Stimulated activated CD4-positive, alpha-beta T cell treated with anti-CD3 and anti-CD28 coated beads, TNF-alpha, amount 100 ng/mL, for 1 hour (primary cell): ENCODE data around the gene OBI1.

Experiments
- DNase-seq, 3 donors: peaks; one replicate each; pipeline ENCODE4 v3.0.0-alpha.2; 2020; ENCODE audit warnings: low read depth in 3 of 3, low spot score in 1 of 3

The OBI1 gene

DNA sequence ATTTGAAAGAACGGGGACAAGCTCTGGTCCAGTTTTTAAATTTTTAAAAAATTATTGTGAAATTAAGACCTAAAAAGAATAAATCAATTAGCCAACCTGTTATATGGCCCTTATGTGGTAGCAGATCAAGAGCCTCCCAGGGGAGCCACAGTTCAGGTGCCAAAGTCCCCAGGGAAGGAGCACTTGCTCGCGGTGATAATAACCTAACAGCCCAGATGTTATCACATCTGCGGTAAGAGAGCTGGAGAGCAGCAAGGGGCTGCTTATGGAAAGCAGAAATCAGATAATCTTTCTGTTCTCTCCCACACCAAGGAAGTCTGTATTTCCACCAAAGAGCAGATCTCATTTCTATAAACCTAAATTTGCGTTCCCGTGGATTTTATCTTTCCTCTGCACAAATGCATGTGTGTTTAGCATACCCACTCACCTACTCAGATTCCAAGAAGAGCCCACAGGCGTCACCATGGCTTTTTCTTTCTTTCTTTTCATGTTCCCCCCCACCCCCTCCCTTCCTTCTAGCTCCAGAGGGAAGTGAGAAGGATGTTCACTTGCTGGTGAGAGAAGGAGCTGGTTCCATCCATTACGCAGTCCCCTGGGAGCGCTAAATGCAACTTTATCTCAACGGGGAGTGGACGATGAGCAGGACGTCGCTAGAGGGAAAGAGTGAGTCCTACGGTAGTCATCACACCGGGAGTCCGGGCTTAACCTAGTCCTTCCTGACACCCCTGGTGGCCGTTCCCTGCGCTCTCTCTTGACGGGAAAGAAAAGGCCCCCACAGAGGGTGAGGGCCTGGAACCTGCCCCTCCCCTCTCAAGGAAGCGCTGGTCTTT, 54.0 kb downstream of the OBI1 start:
- no peak for DNase-seq

DNA sequence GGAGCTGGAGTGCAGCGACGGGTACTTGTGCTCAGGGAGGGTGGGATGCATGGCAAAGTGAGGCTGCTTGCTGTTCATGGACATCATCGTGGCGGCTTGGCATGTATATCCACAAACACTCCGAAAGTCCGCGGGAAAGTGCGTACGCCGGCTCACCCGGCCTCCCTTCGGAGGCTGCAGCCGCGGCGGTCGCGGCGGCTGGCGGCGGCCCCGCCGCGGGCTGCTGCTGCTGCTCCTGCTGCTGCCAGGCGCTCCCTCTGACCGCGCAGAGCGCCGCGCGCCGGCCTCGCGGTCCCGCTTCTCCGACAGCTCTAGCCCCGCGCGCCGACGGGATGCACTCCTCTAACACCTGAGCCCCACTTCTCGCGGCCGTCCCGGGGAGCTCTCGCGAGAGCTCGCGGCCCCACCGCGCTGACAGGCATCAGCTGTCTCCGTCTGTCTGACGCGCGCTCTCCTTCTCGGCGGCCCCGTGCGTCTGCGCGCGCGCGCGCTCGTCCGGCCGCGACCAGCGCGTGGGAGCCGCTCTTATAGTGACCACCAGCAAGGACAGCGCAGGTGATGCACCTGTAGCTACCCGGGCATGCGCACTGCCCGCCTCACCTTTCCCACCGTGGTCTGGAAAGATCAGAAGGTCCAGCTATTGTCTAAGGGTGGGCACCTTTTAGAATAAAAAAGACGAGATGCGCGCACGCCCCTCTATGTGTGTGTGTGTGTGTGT, 55.6 kb downstream of the OBI1 start, which contains the start of gene POU4F1:
Gene POU4F1 (minus strand): TSS at position 313 of the 718 bp plus-strand sequence. CDS start 226 bp downstream, at position 87.
- DNase-seq, result no peak

DNA sequence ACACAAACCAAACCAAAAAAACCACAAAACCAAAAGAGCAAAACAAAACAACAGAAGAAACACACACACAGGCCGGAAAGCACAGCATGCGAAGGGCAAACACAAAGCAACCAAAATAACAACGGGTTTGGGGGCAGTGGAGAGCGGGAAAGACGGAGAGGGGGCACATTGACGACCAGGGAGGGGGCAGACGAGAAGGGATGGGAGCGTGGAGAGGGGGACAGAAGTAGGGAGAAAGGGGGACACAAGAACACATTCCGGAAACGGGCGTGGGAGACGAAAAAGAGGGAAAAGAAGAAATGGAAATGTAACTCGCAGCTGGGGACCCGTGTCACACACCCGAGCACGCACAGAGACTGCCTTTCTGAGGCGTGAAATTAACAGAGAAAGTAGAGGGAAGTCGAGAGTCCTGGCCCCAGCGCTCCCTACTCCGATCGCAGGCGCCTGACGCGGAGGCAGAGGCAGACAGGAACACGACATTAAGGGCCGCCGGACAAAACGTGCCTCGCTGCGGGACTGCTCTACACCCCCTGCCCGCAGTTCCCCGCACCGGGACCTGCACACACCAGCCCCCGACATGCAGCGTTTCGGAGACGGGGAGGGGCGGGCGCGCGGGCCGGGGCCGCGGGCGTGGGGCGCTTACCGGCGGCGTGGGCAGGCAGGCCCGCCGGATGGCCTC, 56.3 kb downstream of the OBI1 start:
- DNase-seq, result no peak

DNA sequence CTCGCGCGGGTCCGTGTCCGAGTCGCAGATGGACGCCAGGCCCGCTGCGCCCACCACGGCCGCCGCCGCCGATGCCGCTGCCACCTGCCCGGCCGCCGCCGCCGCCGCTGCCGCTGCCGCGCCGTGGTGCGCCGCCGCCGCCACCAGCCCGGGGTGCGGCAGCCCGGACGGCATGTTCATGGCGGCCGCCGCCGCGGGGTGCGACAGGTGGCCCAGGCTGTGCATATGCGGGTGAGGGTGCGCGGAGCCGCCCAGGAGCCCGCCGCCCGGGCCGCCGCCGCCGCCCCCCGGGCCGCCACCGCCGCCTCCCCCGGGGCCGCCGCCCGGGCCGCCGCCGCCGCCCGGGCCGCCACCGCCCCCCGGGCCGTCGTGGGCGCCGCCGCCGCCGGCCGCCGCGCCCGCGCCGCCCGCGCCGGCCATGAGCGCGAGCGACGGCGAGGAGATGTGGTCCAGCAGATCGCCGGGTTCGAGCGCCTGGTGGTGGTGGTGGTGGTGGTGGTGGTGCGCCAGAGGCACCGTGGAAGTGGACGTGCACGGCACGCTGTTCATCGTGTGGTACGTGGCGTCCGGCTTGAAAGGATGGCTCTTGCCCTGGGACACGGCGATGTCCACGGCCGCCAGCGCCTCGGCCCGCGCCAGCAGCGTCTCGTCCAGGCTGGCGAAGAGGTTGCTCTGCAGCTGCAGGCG, 56.9 kb downstream of the OBI1 start:
- DNase-seq, result no peak

DNA sequence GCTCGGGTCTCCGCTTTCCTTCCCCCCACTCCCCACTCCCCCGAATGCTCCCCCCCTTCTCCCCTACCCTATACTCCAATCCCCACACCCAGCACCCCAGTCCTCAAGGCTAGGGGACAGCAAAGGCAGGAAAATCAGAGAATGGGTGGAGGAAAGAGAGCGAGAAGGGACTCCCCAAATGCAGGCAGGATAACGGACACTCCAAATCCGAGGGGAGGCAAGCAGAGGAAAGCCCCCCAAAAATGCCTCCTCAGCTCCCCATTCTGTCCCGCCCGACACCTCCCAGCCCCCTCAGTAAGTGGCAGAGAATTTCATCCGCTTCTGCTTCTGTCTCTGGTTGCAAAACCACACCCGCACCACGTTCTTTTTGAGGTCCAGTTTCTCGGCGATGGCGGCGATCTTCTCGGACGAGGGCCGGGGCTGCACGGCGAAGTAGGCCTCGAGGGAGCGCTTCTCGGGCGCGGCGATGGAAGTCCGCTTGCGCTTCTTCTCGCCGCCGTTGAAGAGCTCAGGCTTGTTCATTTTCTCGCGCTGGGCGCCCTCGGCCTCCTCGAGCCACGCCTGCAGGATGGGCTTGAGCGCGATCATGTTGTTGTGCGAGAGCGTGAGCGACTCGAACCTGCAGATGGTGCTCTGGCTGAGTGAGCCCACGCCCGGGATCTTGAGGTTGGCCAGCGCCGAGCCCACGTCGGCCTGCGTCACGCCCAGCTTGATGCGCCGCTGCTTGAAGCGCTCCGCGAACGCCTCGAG, 57.7 kb downstream of the OBI1 start:
- no peak for DNase-seq

DNA sequence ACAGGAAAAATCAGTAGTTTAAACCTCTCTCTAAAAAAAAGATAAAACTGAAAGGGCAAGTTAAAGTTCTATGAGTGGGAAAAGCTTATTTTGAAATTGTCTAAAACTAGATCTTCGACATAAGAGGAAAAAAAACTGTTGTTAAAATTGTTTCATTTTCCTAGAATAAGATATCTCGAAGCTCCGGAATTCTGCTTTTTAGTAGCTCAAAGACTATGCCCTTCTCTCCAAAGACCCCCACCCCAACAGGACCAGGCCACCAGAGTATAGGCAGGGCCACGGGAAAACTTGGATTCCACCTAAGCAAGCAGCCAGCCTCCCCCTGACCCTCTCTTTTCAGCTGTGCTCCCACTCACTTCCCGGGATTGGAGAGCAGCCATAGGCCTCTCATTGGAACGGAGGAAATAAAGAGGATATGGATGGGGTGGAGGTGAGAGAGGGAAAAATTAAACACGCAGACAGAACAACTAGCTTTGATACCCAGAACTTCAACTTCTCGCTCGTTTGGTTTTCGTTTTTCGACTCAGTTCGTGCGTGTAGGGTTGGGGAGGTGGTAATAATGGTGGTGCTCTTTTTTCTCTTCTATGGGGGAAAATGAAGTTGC, 58.6 kb downstream of the OBI1 start:
- DNase-seq, result no peak

DNA sequence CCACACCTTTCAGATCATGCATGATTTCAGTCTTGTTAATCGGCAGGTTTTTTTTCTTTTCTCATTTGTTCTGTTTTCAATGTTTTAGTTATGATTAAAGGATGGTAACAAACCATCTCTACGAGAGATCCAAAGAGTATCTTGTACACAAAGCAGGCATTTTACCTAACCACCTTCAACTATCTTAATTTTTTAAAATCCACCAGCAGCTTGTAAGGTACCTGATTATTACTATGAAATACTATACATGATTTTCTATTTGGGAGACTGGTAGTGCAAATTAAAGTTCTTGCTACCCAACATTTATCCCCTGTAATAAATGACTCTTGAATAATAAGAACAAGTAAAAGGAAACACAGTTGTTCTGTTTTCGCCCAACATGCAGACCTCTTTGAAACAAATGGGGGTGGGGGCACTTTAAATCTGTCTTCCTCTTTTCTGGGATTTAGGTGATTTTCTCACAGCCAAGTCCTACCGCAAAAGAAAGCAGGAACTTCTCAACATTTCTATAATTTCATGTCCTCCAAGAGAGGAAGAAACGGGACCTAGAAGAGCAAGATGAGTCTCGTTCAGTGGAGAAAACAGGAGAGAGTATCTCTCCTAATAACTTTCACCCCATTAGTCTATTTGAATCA, 59.2 kb downstream of the OBI1 start:
- no peak for DNase-seq

DNA sequence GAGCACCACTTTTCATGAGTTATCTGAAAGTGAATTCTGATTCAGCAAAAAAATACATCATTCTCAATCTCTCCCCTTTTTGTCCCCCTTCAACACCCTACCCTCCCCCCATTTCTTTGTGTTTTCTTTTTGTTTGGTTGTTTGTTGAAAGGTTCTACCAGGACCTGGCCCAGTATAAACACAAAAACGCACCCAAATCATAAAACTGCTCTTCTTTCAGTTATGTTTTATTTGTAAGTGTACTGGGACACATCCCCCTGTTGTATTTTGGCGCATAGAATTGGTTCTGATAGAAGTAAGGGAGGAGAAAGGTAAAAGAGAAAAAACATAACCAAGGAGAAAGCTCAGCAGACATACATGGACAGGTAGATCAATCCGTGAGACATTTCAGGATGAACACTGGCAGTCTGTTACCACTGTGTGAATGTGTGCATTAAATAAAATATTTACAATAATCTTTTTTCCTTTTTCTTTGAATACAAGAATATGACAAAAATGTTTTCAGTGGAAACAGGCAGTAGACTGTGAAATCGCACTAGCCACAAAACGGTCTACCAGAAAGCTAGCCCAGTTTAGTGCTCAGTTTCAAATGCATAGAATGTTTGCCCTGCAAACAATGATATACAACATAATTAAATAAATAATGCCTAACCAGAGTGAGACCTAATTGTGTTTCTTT, 59.9 kb downstream of the OBI1 start:
- no peak for DNase-seq

DNA sequence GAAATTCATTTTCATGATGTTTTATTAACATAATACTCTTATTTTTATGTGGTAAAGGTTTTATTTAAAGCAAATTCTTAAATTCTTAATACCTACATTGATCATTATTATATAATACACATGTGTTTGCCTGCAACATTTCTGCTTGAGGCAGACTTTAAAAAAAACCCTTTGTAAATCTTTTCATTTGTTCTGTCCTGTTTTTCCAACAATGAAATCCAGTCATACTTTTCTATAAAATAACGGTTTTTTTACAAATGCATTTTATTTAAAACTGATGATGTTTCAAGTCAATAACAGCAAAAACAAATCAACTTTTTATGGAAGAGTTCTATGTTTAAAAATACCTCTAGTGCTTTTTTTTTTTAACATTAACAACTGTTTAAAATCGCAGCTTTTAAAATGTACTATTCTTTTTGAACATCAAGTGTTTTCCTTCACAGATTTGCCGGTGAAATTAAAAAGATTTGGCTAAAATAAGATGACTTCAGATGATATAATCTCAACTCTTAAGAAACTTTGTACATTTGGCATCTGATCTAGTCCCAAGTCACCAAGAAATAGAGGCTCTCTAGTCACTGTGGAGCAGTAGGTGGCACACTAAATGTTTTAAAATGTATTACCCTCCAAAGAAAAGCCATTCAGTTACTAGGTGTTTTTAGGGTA, 60.7 kb downstream of the OBI1 start:
- no peak for DNase-seq

DNA sequence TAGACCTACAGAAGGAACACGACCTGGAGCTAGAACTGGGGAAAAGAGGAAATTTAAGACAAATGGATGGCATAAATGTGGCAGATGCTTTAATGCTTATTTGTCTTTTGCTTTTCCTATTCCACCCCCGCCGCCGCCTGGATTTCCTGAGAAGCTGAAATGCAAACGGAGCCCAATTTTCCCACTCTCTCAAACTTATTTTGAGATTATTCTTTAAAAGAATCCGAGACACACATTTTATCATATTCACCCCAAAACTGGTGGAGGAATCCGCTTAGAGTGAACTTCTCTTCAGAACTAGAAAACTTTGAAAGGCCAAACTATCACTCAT, 61.4 kb downstream of the OBI1 start:
- DNase-seq, result no peak

DNA sequence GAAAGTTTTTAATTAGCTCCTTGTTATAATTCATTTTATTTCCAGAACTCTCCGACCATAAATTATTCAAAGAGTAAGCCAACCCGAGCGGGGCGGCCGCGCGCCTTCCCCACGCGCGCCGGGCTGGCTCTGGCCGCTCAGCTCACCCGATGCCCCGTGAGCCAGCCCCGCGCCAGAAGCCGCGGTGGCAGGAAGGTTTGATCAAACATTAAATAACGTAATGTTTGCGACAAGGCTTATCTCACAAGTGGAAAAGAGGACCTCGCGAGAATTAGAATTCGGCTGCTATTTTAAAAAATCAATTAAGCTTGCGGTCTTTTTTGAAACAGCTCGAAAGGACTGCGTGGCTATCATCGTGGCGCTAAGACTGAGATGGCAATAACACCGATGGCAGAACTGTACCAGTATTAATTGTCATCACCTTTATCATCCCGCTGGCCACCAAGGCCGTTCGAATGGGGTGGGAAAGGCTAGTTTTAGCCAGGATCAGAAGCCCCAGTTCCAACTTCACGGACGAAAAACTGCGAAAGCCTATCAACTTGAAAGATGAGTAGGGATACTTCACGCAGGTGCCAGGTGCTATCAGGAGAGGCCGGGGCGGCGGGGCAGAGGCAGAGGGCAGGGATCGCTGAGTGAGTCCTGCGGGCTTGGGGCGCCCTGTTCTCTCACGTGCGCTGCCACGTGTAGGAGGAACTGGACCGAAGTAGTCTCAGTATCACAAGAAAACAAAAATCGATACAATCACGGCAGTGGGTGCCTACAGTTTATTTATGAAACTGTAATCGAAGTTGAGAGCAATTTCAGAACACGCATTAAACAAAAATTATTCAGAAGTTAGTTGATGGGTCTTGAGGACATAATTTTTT, 62.0 kb downstream of the OBI1 start:
- DNase-seq, result no peak

DNA sequence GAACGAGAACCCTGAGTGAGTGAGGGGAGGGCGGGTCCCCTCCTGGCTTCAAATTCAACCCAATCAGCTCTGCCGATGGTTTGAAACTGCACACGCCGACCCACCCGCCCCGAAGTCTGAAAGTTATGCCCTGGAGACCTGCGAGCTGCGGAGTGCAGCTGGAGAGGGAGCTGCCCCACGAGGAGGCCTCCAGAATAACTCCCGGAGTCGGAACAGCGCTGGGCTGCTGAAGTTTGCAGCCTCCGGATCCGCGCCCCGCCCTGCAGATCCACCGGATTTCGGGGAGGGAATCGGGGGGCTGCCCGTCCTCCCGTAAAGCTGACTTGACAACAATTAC, 62.6 kb downstream of the OBI1 start:
- DNase-seq, result no peak

DNA sequence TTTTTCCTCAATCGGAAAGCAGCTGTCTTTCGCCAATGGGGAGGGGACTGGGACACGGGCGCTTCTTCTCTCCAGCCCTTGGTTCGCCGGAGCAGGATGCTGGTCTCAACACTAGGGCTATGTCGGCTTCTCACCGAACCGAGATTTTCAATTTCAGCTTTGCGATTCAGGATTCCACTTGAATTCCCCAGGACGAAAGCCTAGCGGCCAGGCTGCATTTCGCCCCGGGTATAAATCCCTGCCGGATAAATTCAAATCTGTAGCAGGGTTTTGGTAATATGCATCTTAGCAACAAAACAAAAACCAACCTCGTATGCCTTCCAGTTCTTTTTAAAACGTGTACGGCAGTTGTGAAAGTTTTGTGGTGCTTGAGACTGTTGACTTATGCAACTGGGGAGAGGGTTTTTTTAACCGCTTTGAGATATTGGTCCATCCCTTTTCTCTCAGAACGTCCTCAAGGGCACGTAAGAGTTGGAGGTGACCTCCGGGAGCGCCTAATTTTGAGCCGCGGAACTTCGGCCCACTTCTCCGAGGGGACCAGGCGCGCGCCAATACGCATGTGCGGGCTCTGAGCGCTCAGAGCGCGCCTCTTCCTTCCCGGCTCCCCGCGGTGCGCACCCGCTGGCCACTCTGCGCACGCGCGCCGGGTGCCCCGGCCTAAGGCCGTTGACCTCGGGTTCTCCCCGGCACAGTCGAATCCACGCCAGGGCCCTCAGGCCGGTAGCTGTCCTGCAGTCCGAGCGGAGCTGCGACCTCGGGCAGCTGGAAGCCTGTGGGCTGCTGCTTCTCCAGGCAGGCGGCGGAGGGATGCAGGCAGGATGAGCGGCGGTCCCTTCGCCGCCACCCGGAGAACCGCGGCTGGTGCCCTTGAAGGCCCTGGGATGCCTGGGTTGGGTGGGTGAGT, 63.2 kb downstream of the OBI1 start:
- DNase-seq, result no peak

DNA sequence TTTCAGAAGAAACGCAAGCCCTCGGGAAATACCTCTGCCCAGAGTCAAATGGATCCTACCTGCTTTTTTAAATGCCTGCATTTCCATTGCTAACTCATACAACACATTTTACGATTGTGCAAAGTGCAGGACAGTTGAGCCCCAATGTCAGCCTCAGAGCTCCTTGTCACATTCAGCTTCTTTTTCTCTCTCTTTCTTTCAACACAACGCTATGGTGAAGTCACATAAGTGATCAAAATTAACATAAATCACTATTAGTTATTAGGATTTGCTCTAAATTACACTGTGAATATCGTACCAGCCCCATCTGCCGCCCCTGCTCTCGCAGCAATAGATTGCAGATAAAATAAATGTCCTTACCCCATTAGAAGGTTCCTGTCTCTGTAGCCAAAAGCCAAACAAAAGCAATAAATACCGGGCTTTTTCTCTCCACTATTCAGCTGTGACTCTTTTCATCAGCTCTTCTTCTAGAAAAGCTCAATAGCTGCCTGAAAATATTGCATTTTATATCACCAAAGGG, 64.4 kb downstream of the OBI1 start:
- no peak for DNase-seq

DNA sequence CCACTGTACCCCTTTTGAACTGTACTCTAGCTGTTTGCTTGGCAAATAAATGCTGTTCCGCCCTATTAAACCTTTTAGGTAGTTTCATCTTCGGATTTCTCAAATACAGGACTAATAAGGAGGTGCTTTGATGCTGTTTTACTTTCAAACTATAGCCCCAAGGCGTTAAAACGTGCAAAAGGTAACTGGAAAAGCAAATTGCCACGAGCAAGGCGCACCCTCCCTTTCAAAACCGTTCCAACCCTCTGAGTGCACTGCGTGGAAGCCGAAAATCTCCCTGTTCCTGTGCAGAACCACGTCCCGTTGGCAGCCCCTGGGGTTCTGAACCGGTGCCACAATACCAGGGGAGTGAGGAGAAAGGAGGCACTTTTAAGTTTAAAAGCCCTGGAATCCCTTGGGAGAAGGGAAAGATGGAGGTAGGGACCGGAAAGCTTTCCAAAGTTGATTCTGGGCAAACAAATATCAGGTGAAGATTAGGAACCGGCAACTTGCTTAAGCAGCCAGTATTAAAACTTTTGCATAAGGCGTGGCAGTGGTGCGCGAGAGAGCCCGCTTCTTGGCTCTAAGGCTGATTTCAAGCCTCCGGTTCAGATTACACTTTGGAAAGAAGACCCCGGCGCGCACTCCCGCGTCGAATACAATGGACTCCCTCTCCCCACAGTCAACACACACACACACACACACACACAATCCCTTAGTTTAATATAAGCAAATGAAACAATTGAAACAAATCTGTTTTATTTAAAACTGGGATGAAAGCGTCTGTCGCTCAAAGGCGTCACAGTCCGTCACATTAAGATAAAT, 65.1 kb downstream of the OBI1 start:
- no peak for DNase-seq

DNA sequence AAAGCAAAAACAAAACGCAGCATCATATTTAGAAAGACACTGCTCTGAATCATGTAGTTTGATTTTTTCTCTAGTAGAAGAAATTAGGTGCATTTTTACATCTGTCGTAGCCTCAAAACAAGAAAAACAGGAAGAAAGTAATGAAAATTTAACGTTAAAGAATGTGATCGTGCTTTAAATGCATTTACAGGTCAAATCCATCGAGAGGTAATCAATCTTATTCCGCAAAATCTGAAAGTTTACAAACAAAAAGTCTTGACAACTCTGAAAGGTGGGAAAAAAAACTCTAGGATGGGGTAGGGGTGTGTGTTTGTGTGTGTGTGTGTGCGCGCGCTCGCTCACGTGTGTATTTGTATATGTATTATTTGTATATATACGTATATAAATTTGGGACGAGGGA, 65.8 kb downstream of the OBI1 start:
- no peak for DNase-seq
